Stimulated activated CD8-positive, alpha-beta memory T cell treated with anti-CD3 and anti-CD28 coated beads, Interleukin-2, amount 100 ng/mL, for 48 hours (primary cell): ENCODE results near the gene CAMTA1.
"Not testable (repeated sequence)": the region's sequence is repeated elsewhere in the genome, so short reads cannot be mapped to it uniquely, and the experiment has no call there.

Experiments
- DNase-seq, 2 donors: peaks; one replicate each; pipeline ENCODE4 v3.0.0-alpha.2; 2020; ENCODE audit warnings: low read depth in 2 of 2

CAMTA1 gene

GRCh38 chr1:7303554-7304317 is 518.5 kb downstream of the CAMTA1 start:
- no peak for DNase-seq

DNA sequence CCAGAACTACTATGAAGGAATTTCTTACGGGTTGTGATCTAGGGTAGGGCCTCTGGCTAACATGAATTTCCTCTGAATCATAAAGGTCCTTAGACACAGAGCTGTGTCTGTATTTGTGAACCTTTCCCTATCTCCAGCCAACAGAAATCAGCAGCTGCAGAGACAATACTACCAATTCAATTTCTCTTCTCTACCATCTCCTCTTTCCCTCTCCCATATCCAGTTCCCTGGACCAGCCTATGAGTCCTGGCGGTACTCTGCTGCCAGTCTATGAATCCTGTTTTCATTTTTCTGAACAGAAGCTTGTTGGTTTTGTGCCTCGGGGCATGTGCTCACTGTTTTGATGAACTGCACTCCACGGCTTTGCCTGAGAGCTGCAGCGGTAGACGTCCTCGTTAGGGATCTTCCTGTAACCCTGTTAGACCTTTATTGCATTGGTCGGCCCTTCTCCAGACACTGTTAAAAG is 527.9 kb downstream of the CAMTA1 start:
- no peak for DNase-seq

DNA sequence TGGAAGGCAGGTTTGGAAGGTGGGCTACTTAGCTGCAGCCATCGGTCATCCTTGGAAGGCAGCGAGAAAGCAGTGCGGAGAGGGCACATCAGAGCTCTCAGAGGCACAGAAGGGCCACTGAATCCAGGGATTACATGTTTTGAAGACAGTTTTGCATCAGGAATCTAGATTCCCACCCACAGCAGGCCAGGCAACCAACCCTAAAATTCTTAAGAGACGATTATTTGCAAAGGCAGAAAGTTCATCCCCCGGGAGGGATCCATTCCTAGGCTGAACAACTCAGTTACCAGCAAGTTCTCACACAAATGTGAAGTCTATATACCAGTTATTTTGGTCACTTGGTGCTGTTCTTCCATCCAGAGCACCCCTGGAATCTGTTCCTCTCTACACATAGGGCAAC is 528.6 kb downstream of the CAMTA1 start:
- DNase-seq, result no peak

- no peak for DNase-seq
These were observed 530.1 kb downstream of the CAMTA1 start for GRCh38 chr1:7315316-7315715.

GRCh38 chr1:7315946-7316345 is 530.7 kb downstream of the CAMTA1 start:
- no peak for DNase-seq

- DNase-seq, result no peak
These were observed 532.6 kb downstream of the CAMTA1 start for GRCh38 chr1:7317888-7318287.

- no peak for DNase-seq
These were observed 533.9 kb downstream of the CAMTA1 start for GRCh38 chr1:7319196-7319595.

- DNase-seq, result no peak
These were observed 535.4 kb downstream of the CAMTA1 start for GRCh38 chr1:7320661-7321060.

- DNase-seq, result no peak
These were observed 537.1 kb downstream of the CAMTA1 start for GRCh38 chr1:7322283-7322785.

- DNase-seq, result no peak
These were observed 537.7 kb downstream of the CAMTA1 start for GRCh38 chr1:7322912-7323311.

GRCh38 chr1:7325254-7325653 is 540.0 kb downstream of the CAMTA1 start:
- no peak for DNase-seq

GRCh38 chr1:7326366-7326765 is 541.1 kb downstream of the CAMTA1 start:
- DNase-seq, result no peak

GRCh38 chr1:7327849-7328248 is 542.6 kb downstream of the CAMTA1 start:
- no peak for DNase-seq

DNA sequence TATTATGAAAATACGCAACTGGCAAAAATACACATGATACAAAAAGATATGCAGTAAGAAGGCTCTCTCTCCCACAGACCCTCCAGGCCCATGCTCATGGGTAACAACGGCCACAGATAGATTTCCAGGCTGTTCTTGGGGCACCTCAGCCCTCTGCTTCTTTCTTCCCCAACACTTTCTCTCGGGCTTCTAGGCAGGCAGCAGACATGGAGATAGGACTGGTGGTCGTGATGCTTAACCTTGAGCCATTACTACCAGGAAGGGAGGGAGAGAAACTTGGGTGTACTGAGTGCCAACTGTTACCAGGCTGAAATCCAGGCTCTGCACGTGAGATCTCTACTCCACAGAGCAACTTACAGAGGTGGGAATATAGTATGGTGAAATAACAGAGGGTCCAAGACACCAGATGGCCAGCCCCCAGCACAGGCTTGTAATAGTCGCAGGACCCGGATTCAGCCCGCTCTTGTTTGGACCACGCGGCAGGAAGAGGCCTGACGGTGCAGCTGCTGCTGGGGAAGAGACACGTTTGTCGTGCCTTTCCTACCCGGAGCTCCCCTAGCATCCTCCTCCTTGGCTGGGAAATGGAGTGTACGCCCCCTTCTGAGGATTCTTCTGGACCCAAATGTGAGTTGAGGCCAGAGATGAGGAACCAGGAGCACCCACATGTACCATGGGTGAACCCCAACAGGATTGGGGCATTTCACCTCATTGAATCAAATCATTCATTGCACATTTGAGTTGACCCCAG is 544.8 kb downstream of the CAMTA1 start:
- no peak for DNase-seq

- not testable (repeated sequence) for DNase-seq
These were observed 545.5 kb downstream of the CAMTA1 start for GRCh38 chr1:7330726-7331125.

DNA sequence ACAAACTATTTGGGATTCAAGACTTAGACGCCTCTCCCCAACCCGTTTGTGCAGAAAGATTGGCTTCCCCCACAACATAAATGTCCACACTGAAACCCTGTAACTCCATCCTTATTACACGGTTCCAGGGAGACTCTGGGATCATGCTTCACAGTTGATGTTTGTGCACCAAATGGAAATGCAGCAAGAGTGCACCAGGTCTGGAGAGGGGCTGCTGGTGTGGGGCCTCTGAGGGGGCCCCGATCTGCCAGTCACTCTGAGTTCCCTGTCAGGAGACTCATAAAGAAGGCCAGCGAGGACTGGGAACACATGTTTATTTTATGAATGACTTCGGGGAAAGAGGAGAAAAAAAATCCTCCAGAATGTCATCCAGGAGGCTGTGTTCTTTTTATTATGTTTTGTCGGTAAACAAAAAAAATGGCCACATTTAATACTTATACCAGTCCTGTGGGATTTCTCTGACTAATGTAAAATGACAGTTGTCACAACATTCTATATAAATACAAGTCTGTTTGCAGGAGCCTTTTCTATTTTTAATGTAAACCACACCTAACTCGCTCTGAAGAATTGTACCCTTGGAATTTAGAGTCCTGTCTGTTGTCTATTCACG is 546.8 kb downstream of the CAMTA1 start:
- DNase-seq, result no peak

DNA sequence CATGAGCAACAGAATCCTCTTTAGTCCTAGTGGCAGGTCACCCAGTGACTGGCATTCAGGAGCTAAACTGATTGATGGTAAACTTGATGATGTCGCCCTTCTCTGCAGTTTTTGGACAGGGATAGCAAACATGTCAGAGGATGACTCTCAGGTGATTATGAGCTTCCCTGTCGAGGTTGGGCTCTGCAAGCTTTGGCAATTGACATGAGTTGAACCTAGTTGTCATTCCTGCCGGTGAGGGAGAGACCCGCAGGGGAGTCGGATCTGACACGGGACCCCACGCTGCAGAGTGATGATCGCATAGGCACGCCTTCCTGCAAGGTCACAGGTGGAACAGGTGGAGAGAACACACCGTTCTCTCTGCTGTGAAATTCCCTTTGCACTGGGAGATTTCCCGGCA is 547.8 kb downstream of the CAMTA1 start:
- DNase-seq, result no peak

GRCh38 chr1:7333620-7334019 is 548.4 kb downstream of the CAMTA1 start:
- DNase-seq, result no peak

- DNase-seq, result no peak
These were observed 549.3 kb downstream of the CAMTA1 start for GRCh38 chr1:7334475-7335035.

- DNase-seq, result no peak
These were observed 550.1 kb downstream of the CAMTA1 start for GRCh38 chr1:7335224-7335879.

- DNase-seq, result no peak
These were observed 553.2 kb downstream of the CAMTA1 start for GRCh38 chr1:7338439-7338838.

GRCh38 chr1:7339014-7339413 is 553.8 kb downstream of the CAMTA1 start:
- DNase-seq, result no peak
